Natural killer cell (primary cell): ENCODE measurements around the gene ZBTB9. TPM values are rescaled to one million over a fixed set of nuclear protein-coding genes. Genes with fewer than 3 reads are reported as not detected.
A peak's percentile ranks its signal among the peaks of the same experiment; 100 is the strongest.

Experiments used
- ATAC-seq, 3 donors: fragments of 150-1000 bp in 2 of 3; fragments of 200-7000 bp in 1 of 3; cut with Tn5 transposase; 1 replicate in 1 of 3; 2 replicates in 2 of 3; pipeline ENCODE4 v1.10.0; 2021; ENCODE audit warnings: mild to moderate bottlenecking in 2 of 3, moderate library complexity in 2 of 3
- DNase-seq, 2 donors: peaks; one replicate each; pipeline versions ENCODE4 v3.0.0 to v3.0.0-alpha.2; 2013 to 2021; ENCODE audit warnings: mixed read lengths in 1 of 2
- H3K27ac ChIP-seq: one replicate; pipeline ENCODE4 v1.5.1; 2013; ENCODE audit warnings: mild to moderate bottlenecking, low read length
- H3K27me3 ChIP-seq: one replicate; pipeline ENCODE4 v1.6.1; 2013; ENCODE audit warnings: low read length; ENCODE audit not compliant: control insufficient read depth, insufficient read depth
- H3K36me3 ChIP-seq: one replicate; pipeline ENCODE4 v1.6.1; 2013; ENCODE audit warnings: low read length; ENCODE audit not compliant: control insufficient read depth, insufficient read depth
- H3K4me1 ChIP-seq: one replicate; pipeline ENCODE4 v1.6.1; 2013; ENCODE audit warnings: low read length; ENCODE audit not compliant: control insufficient read depth, insufficient read depth
- H3K4me3 ChIP-seq: one replicate; pipeline ENCODE4 v1.5.1; 2013; ENCODE audit warnings: low read length
- H3K9me3 ChIP-seq: one replicate; pipeline ENCODE4 v1.6.1; 2013; ENCODE audit warnings: low read length; ENCODE audit not compliant: control insufficient read depth, insufficient read depth
- H3K27ac Mint-ChIP-seq, 2 donors: one replicate each; pipeline ENCODE4 v1.8.0; 2022; ENCODE audit warnings: mild to moderate bottlenecking in 2 of 2, mixed read lengths in 2 of 2, moderate library complexity in 1 of 2
- H3K27me3 Mint-ChIP-seq, 2 donors: one replicate each; pipeline ENCODE4 v1.8.0; 2022; ENCODE audit warnings: low read depth in 2 of 2, mixed read lengths in 2 of 2
- H3K36me3 Mint-ChIP-seq: one replicate; pipeline ENCODE4 v1.8.0; 2022; ENCODE audit warnings: mixed read lengths
- H3K4me1 Mint-ChIP-seq, 2 donors: one replicate each; pipeline ENCODE4 v1.8.0; 2022; ENCODE audit warnings: mixed read lengths in 2 of 2
- H3K4me3 Mint-ChIP-seq: one replicate; pipeline ENCODE4 v1.8.0; 2022; ENCODE audit warnings: mild to moderate bottlenecking, moderate library complexity, mixed read lengths
- H3K9me3 Mint-ChIP-seq, 2 donors: one replicate each; pipeline ENCODE4 v1.8.0; 2022; ENCODE audit warnings: mixed read lengths in 2 of 2
- CTCF ChIP-seq: fragments of 200-600 bp; IDR thresholded peaks from one replicate; pipeline ENCODE4 v1.8.0; 2022; ENCODE audit warnings: antibody characterized with exemption
- WGBS: methylation state at CpG from one replicate; pipeline ENCODE4 v1.1.7; 2013; ENCODE audit warnings: missing lambda C conversion rate; ENCODE audit not compliant: insufficient coverage; 5-methylcytosine and 5-hydroxymethylcytosine counted together
- intact Hi-C: fragments of 100-400 bp; cut with micrococcal nuclease; formaldehyde crosslinking; loops from one replicate; pipeline ENCODE4 v1.14.2; 2022
- total RNA-seq, 4 donors: library from RNA; stranded (reverse); fragments of 120-200 nt in 1 of 4; gene quantifications; one replicate each; pipeline versions ENCODE4 v1.2.3 to v1.2.4, GENCODE V29; 2013 to 2022

The ZBTB9 gene
- total RNA-seq, 3 donors from 2014 or later (not counting 1 experiment from before 2014, with no cell fraction given): 3.8 to 5.1 (median 3.9) TPM

GRCh38 chr6:33452496-33452895, 1.9 kb upstream of the ZBTB9 start:
- DNase-seq (no peak), ATAC-seq (no peak)
- intact Hi-C loops: loop anchor here (5.0 to 10.0 kb wide), 2 partner anchors 35 to 122 kb away; partner anchors contain the start of gene CUTA
- no peaks in the 10 kb centered on the region for H3K27me3 Mint-ChIP-seq
- H3K4me3 Mint-ChIP-seq: no peak overlapping the region
- no CpG with 5 or more reads among the region's 4 CpGs for WGBS
- Histone ChIP-seq H3K4me1 (peaks cover 23% of the 10 kb centered on the region), H3K9me3 (no peaks in the 10 kb centered on the region), H3K4me3 (no peak overlapping the region), H3K27me3 (no peaks in the 10 kb centered on the region), H3K27ac (no peak overlapping the region), H3K36me3 (no peaks in the 10 kb centered on the region)
- no peaks in the 10 kb centered on the region for H3K9me3 Mint-ChIP-seq
- H3K36me3 Mint-ChIP-seq: no peaks in the 10 kb centered on the region
- H3K27ac Mint-ChIP-seq: peak overlapping the region in 1 of 2 donors; percentile 98
- peaks cover 28 to 60% of the 10 kb centered on the region in 2 donors for H3K4me1 Mint-ChIP-seq
- no peak for TF ChIP-seq CTCF

GRCh38 chr6:33453393-33454008, 875 bp upstream of the ZBTB9 start:
- H3K4me1 Mint-ChIP-seq: peaks cover 28 to 50% of the 10 kb centered on the region in 2 donors
- TF ChIP-seq CTCF: no peak
- peak overlapping the region; percentile 62 for H3K4me3 ChIP-seq

DNA sequence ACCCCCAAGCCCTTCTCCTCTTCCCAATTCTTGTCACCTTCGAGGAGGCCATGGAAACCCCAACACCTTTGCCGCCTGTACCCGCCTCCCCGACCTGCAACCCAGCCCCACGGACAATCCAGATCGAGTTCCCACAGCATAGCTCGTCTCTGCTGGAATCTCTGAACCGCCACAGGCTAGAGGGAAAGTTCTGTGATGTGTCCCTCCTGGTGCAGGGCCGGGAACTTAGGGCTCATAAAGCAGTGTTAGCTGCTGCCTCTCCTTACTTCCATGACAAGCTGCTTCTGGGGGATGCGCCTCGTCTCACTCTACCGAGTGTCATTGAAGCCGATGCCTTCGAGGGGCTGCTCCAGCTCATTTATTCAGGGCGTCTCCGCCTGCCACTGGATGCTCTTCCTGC, 675 bp downstream of the ZBTB9 start:
- H3K27ac Mint-ChIP-seq: peak overlapping the region; percentile 89 to 98
- H3K36me3 Mint-ChIP-seq: no peaks in the 10 kb centered on the region
- H3K4me3 ChIP-seq: peak overlapping the region; percentile 62

More at GRCh38 chr6:33453393-33454008, 875 bp upstream of the ZBTB9 start:
- ATAC-seq (no peak), DNase-seq (peak in 1 of 2 donors; percentile 45)
- WGBS: 3% methylated on average over 6 of the region's 12 CpGs
- Histone ChIP-seq H3K27me3 (no peaks in the 10 kb centered on the region), H3K27ac (peak overlapping the region; percentile 46), H3K9me3 (no peaks in the 10 kb centered on the region), H3K36me3 (no peaks in the 10 kb centered on the region), H3K4me1 (peaks cover 23% of the 10 kb centered on the region)
- Mint-ChIP-seq H3K4me3 (peak overlapping the region; percentile 97), H3K27me3 (no peaks in the 10 kb centered on the region), H3K9me3 (no peaks in the 10 kb centered on the region), H3K27ac (peak overlapping the region; percentile 89 to 98), H3K36me3 (no peaks in the 10 kb centered on the region)
- intact Hi-C loops: loop anchor here (1.0 to 10.0 kb wide), 4 partner anchors 25 to 121 kb away; partner anchors contain the start of genes CUTA and KIFC1

More for the DNA sequence above, 675 bp downstream of the ZBTB9 start:
- Histone ChIP-seq H3K9me3 (no peaks in the 10 kb centered on the region), H3K27ac (no peak overlapping the region), H3K36me3 (no peaks in the 10 kb centered on the region), H3K4me1 (peaks cover 23% of the 10 kb centered on the region), H3K27me3 (no peaks in the 10 kb centered on the region)
- intact Hi-C loops: loop anchor here (2.0 to 10.0 kb wide), 2 partner anchors 26 to 120 kb away; no protein-coding TSS in a partner anchor
- H3K4me3 Mint-ChIP-seq: peak overlapping the region; percentile 97
- DNase-seq (no peak), ATAC-seq (no peak)
- peaks cover 28 to 42% of the 10 kb centered on the region in 2 donors for H3K4me1 Mint-ChIP-seq
- H3K27me3 Mint-ChIP-seq: no peaks in the 10 kb centered on the region
- no peak for TF ChIP-seq CTCF
- WGBS: 66% methylated on average over 16 of the region's 16 CpGs
- H3K9me3 Mint-ChIP-seq: no peaks in the 10 kb centered on the region
